ENCODE data around the gene LRRK1.

DNA sequence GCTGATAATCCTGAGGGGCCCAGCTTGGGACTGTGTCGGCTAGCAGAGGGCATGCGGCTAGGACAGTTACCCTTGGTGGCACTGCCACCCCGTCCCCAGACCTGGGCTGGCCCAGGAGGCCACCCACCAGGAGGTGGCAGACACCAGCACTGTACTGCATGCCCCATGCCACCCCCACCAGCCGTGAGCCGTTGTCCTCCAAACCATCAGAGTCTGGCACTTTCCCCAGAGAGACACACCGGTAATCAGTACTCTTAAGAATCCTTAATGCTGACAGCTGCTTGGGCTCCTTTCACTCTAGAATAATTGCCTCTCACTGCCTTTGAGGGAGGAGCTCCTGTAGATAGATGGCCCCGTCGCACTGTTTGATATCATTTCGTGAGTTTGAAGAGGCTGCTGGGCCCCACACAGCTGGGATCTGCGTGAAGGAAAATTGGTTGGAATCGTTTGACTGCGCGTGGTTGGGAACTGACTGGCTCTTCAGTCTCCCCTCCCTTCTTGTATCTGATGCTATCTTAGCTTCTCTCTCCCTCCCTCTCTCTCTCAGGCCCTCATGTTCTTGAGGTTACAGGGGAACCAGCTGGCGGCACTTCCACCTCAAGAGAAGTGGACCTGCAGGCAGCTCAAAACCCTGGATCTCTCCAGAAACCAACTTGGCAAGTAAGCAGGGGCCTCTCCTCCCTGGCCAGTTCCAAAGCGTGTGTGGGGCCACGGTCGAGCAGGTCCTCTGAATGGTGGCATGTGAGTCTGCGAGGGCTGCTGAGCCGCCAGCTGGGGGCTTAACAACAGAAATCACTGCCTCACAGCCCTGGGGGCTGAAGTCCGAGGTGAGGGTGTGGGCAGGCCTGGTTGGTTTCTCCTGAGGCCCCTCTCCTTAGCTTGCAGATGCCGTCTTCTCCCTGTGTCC, 94.9 kb downstream of the LRRK1 start:
- no peak for TF ChIP-seq EZH2 (IDR thresholded peaks at IDR 0.05; ENCODE audit: low read depth, unreplicated experiment)
- TF ChIP-seq, protein P1, sequence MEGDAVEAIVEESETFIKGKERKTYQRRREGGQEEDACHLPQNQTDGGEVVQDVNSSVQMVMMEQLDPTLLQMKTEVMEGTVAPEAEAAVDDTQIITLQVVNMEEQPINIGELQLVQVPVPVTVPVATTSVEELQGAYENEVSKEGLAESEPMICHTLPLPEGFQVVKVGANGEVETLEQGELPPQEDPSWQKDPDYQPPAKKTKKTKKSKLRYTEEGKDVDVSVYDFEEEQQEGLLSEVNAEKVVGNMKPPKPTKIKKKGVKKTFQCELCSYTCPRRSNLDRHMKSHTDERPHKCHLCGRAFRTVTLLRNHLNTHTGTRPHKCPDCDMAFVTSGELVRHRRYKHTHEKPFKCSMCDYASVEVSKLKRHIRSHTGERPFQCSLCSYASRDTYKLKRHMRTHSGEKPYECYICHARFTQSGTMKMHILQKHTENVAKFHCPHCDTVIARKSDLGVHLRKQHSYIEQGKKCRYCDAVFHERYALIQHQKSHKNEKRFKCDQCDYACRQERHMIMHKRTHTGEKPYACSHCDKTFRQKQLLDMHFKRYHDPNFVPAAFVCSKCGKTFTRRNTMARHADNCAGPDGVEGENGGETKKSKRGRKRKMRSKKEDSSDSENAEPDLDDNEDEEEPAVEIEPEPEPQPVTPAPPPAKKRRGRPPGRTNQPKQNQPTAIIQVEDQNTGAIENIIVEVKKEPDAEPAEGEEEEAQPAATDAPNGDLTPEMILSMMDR (conservative IDR thresholded peaks at IDR 0.05; ENCODE audit: low read depth in 2 of 2) = no peak; a peak in 1 of 4 replicates
- TF ChIP-seq, protein P2, sequence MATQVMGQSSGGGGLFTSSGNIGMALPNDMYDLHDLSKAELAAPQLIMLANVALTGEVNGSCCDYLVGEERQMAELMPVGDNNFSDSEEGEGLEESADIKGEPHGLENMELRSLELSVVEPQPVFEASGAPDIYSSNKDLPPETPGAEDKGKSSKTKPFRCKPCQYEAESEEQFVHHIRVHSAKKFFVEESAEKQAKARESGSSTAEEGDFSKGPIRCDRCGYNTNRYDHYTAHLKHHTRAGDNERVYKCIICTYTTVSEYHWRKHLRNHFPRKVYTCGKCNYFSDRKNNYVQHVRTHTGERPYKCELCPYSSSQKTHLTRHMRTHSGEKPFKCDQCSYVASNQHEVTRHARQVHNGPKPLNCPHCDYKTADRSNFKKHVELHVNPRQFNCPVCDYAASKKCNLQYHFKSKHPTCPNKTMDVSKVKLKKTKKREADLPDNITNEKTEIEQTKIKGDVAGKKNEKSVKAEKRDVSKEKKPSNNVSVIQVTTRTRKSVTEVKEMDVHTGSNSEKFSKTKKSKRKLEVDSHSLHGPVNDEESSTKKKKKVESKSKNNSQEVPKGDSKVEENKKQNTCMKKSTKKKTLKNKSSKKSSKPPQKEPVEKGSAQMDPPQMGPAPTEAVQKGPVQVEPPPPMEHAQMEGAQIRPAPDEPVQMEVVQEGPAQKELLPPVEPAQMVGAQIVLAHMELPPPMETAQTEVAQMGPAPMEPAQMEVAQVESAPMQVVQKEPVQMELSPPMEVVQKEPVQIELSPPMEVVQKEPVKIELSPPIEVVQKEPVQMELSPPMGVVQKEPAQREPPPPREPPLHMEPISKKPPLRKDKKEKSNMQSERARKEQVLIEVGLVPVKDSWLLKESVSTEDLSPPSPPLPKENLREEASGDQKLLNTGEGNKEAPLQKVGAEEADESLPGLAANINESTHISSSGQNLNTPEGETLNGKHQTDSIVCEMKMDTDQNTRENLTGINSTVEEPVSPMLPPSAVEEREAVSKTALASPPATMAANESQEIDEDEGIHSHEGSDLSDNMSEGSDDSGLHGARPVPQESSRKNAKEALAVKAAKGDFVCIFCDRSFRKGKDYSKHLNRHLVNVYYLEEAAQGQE (IDR thresholded peaks at IDR 0.05; ENCODE audit: unreplicated experiment) = no peak
- no peak for TF ChIP-seq POLR2AphosphoS5 (IDR thresholded peaks at IDR 0.05; ENCODE audit: low read depth)
- no peak for TF ChIP-seq JUNB (IDR thresholded peaks at IDR 0.05; ENCODE audit: unreplicated experiment)
- no peak for TF ChIP-seq CREB1 (CRISPR knock-in tag; IDR thresholded peaks at IDR 0.05; ENCODE audit: low read depth)
- TF ChIP-seq NANOG (IDR thresholded peaks at IDR 0.05; ENCODE audit: borderline replicate concordance) = no peak
- TF ChIP-seq, protein P3, sequence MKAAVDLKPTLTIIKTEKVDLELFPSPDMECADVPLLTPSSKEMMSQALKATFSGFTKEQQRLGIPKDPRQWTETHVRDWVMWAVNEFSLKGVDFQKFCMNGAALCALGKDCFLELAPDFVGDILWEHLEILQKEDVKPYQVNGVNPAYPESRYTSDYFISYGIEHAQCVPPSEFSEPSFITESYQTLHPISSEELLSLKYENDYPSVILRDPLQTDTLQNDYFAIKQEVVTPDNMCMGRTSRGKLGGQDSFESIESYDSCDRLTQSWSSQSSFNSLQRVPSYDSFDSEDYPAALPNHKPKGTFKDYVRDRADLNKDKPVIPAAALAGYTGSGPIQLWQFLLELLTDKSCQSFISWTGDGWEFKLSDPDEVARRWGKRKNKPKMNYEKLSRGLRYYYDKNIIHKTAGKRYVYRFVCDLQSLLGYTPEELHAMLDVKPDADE (IDR thresholded peaks at IDR 0.05) = no peak
- no peak for TF ChIP-seq EZH2phosphoT487 (IDR thresholded peaks at IDR 0.05; ENCODE audit: unreplicated experiment)
- TF ChIP-seq STAT1 (IDR thresholded peaks at IDR 0.05; ENCODE audit: unreplicated experiment) = no peak
- no peak for TF ChIP-seq ZNF331 (CRISPR knock-in tag; IDR thresholded peaks at IDR 0.05; ENCODE audit: low read depth)

All from GM23338 (cell line).